Hematopoietic multipotent progenitor cell treated with erythropoietin and hydrocortisone succinate and interleukin-3 and kit ligand, for 6 days (in vitro differentiated cells): ENCODE measurements around the gene FBXW7.

Source experiments
- DNase-seq: peaks from one replicate; pipeline ENCODE4 v3.0.0-alpha.2; 2015

The FBXW7 gene

GRCh38 chr4:152463562-152463961 lies 72.3 kb downstream of the FBXW7 start:
- DNase-seq = no peak

GRCh38 chr4:152462695-152463094 lies 73.2 kb downstream of the FBXW7 start:
- DNase-seq = no peak

DNA sequence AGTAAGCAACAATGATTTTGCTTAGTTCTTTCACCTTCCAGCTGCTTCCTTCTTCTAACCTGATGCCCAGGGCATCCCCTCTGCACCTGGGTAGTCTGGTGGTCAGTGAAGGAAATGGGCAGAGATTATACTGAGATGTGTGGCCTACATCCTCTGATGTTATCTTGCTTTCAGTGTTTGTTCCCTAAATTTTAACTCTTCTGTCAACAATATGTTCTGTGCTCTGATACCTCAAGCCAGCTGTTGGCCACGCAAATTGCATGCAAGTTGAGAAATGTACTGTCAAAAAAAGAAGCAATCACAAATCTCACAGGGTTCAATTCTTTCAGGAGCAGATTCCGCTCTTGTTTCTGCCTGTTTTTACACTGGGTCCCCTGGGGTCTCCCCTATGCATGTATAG lies 73.8 kb downstream of the FBXW7 start:
- DNase-seq = peak; percentile 66

DNA sequence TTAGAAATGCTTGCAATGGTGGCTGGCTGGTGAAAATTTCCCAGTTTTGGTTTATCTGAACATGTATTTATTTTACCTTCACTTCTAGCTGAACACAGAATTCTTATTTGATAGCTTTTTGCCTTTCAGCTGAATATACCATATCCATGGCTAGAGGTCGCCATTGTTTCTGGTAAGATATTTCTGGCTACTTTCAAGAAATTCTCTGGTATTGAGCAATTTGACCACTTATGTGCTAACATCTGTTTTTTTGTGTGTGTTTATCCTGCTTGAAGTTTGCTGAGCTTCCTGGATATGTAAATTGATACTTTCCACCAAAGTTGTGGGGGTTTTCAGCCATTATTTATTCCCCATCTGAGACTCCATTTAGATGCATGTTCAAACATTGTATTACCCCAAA lies 75.4 kb downstream of the FBXW7 start:
- peak; percentile 76 for DNase-seq

DNA sequence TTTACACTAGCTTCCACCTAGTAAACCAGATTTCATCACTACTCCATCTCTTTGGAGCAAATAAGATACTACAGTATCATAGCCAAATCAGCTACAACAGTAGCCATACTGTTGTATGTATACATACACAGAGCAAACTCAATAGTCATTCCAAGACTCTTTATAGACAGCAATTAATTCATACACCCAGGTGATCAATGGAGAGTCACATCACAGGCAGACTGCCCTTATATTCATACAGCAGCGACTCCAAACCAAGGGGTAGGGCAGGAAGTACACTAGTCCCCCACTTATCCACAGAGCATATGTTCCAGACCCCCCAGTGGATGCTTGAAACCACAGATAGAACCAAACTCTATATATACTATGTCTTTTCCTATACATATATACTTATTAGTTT lies 76.6 kb downstream of the FBXW7 start:
- no peak for DNase-seq

GRCh38 chr4:152458801-152459302 lies 77.0 kb downstream of the FBXW7 start:
- DNase-seq = peak; percentile 36

DNA sequence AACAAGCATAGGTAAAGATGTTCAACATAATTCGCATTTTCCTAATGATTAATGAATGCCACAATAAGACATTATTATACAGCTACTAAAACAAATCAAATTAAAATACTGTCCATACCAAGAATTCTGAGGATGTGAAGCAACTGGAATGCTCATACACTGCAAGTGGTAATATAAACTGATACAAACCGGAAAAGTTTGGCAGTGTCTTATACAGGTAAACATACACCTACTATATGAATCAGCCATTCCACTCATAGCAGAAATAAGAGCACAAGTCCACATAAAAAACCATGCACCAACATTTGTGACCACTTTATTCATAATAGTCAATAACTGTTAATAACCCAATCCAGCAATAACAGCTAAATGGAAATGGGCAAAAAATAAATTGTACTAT lies 79.3 kb downstream of the FBXW7 start:
- DNase-seq = no peak

DNA sequence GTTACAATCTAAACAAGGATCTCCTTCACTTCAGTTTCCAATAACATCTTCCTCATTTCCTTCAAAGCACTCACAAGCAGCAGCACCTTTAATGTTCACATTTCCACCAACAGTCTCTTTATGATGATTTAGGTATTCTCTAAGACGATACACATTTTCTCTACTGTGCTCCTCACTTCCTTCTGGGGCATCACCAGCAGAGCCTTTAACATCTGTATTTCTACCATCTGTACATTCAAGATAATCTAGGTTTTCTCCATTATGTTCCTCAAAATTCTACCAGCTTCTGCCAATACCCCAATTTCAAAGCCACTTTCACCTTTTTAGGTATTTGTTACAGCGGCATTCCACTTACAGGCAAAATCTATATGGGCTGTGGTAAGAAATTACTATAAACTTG lies 80.6 kb downstream of the FBXW7 start:
- peak; percentile 39 for DNase-seq

DNA sequence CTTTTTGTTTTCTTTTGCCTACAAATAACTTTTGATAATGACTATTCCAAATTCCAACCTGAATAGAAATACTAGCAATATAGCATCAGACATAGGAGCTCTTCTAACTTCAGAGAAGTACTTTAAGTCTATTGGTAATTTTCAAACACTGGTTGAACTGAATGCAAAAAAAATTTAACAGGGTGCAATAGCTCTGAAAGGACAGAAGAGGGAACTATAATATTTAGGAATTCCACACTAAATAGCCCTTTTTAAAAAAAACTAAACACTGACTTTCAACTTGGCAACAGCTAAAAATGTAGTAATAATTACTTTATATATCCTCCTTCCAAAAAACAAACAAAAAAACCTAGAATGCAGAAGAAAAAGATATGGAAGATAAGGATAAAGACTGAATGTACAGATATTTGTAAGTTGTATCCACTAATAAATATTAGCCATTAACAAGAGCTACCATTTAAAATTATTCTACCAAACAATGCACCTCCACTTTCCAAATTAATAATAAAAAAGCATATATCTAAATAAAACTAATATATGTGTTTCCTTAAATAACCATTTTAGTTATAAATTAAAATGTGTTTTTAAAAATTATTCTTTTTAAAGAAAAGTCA lies 81.4 kb downstream of the FBXW7 start:
- peak; percentile 80 for DNase-seq

DNA sequence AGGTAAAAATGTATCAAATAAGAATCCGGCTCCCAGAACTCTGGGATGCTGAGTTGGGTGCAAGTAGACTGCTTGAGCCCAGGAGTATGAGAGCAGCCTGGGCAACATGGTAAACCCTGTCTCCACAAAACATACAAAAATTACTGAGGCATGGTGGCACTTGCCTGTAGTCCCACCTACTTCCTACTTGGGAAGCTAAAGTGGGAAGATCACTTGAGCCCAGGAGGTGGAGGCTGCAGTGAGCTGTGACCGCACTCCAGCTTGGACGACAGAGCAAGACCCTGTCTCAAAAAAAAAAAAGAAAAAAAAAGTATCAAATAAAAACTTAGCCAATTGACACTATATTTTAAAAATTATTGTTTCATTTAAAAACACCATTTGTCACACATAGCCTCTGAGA lies 84.4 kb downstream of the FBXW7 start:
- DNase-seq = no peak

DNA sequence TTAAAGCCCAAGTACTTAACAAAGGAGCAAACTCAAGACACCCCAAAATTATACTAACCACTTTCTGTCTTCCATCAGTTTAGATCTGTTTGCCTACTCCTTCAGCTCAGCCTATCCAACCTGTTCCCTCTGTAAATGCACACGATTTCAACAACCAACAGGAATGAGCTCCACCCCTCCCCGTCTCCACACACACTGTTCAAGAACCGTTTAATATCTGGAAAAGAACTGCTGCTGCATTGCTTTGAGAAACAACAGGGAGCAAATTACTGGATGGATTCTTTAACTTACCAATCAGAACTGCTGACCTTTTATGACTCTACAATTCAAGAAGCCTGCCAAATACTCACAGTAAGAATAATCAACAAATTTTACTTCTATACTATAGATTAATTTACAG lies 87.0 kb downstream of the FBXW7 start:
- DNase-seq = no peak

DNA sequence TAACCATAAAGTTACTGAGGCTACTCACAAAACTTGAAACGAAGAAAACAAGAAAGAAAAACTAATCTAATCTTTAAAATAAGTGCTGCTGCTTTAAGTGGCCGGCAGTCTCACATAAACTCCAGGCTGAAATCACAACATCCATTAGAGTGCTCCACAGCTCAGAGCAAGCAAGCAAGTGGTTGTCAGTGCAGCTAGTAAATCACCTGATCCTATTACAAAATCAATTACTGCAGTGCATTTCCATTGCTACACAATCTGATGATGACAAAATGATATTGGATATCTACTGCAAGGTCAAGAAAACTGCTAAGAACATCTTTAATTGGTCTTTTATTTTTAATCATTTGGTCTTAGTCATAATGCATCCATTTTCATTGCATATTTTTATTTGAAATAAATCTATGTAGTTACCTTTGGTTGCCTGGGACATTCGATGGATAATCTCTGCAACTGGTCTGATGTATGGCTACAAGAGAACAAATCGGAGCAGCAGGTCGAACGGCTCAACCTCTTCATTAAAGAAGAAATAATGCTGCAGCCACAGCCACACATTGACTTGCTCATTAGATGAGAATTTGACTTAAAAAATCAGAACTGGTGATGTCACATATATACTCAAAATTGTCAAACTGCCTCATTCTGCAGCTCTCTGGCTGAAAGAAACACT lies 87.7 kb downstream of the FBXW7 start:
- DNase-seq = no peak

DNA sequence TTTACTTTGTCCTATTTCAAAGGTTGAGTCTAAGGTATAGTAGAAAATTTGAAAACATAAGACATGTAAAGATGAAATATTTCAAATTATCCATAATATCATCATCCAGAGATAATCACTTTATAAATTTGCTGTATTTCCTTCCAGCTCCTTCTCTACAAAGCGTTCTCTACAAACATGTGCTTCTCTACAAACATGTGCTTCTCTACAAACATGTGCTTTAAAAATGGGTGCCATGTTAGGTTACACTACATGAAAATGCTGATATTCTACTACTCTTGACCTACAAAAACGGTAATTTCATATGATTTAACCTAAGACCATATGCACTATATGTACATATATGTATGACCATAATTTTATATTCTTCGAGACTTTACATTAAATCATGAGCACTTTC lies 92.0 kb downstream of the FBXW7 start:
- DNase-seq = no peak

- DNase-seq = no peak
Observed at GRCh38 chr4:152437561-152437960, 98.3 kb downstream of the FBXW7 start.

GRCh38 chr4:152436384-152436783 lies 99.5 kb downstream of the FBXW7 start:
- DNase-seq = no peak

GRCh38 chr4:152434011-152434410 lies 101.9 kb downstream of the FBXW7 start:
- no peak for DNase-seq

DNA sequence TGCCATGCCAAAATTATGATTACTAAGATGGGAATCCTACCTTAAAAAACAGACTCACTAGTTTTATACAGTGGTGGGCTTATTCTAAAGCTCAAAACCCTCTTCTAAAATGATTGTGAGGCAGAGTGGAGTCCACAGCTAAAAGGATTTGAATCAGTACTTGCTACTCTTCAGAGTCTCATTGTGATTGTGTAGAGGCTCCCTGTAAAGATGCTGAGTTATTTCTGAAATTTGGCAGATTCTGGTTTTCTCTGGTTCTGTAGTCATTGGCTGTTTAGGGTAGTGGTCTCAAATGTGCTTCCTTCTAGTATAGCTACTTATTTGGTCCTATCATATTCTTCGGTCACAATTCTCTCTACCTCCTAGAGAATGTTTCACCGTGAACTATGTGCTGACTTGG lies 104.1 kb downstream of the FBXW7 start:
- DNase-seq = no peak

DNA sequence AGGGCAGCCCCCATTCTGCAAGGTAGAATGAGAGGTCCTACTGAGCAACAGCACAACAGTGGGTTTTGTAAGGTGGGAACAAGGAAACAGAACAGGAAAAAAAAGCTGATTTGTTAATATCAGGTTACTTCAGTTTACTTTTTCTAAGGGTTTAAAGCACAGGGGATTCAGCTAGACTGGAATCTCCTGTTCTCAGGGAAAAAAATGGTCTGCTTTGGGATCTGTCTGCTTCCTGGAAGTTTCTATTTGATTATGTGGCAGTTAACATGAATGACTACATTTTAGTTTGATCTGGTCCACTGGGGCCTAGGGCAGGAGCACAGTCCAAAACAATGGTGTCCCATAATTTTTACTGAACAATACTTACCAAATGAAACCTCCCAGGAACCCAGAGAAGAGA lies 104.6 kb downstream of the FBXW7 start:
- DNase-seq = no peak

GRCh38 chr4:152430507-152430906 lies 105.4 kb downstream of the FBXW7 start:
- no peak for DNase-seq

DNA sequence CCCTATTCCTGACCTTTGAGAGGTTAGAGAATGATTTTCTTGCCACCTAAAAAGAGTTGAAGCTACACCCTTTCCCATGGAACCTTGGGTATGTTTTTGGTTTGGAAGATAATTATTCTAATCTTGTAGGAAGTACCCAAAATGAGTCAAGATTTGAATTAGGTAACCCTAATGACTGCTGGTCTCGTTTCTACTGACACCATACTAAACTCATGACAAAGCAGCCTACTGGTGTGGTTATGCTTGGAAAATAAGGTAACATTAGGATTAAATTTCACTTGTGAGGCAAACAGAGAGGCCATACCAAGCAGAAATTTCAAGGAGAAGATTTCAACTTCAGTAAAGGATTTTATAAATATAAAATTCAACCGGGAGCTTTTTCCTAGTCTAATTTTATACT lies 107.9 kb downstream of the FBXW7 start:
- DNase-seq = no peak

GRCh38 chr4:152424977-152425376 lies 110.9 kb downstream of the FBXW7 start:
- no peak for DNase-seq

DNA sequence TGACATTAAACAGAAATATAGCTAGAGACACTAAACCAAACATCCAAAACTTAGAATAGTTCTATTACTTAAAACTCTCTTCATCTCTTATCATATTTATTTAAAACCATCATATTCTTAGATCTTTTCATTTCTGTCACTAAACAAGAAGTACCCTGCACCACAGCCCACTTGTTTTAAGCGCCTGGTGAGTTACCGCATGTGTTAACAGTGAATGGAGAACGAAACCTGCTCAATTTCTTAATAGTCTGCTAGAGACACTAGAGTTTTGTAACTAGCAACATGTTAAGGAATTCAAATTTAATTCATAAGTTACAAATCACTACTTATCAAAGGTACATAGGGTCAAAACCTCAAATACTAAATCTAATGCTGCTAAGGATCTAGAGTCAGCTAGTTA lies 111.5 kb downstream of the FBXW7 start:
- no peak for DNase-seq

DNA sequence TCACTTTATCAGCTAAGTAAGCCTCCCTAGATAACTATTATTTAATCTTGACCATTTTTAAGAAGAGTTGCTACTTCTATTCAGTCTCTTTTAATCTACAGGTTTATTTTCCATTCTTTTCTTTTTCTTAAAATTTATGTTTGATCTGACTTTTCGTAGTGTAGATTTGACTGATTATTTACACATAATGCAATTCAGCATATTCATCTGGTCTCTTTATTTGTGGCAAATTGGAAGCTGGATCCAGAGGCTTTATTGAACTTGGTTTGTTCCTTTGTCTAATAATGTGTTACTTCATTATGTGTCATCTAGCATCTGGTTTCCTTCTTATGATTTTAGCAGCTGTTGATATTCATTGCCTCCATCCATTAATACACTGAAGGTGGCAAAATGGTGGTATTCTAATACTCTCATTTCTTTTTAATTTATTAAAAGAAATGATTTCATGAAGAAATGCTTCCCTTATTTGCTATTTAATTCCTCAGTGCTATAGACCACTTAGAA lies 113.0 kb downstream of the FBXW7 start:
- no peak for DNase-seq

- DNase-seq = no peak
Observed at GRCh38 chr4:152421576-152421975, 114.3 kb downstream of the FBXW7 start.

DNA sequence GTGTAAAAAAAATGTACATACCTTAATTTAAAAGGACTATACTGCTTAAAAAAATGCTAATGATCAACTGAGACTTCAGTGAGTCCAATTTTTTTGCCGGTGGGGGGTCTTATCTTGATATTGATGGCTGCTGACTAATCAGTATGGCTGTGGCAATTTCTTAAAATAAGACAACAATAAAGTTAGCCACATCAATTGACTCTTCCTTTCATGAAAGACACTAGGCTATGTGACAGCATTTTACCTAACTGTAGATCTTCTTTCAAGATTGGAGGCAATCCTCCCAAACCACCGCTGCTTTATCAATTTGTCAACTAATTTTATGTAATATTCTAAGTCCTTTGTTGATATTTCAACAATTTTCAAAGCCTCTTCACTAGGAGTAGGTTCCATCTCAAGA lies 116.1 kb downstream of the FBXW7 start:
- no peak for DNase-seq
